Heart left ventricle (tissue), 13 donors: ENCODE results near the gene LCN9.

ENCODE experiments used
- CTCF ChIP-seq, 12 donors: fragments of 200-600 bp; sonication (generic) in 4 of 12; IDR thresholded peaks; one replicate each; pipeline versions ENCODE4 v1.5.0 to v1.8.0; 2018 to 2022; ENCODE audit warnings: antibody characterized with exemption in 12 of 12, mild to moderate bottlenecking in 5 of 12
- POLR2A ChIP-seq, 2 donors: fragments of 450-650 bp; IDR thresholded peaks; one replicate each; pipeline ENCODE4 v1.6.1; 2017; ENCODE audit warnings: antibody characterized with exemption in 2 of 2, mild to moderate bottlenecking in 2 of 2, moderate library complexity in 2 of 2
- donor health status: ischemic (EF 13 %, LVEDD 7.1; RV severe dilation, severe dysfunction).
- donor health status: DM: no; HTN: yes; CAD: no.
- donor health status: DM: no; HTN: no; CAD: no.
- donor health status: ischemic (EF 25% LVEDD 6.9; RV normal size, moderate dysfunction).
- donor health status: ischemic (EF 25% LVEDD 5.7; RV mildly dilated, moderate dysfunction).
- donor health status: ischemic (EF 35%, LVEDD 5.7; RV mildly dilated, moderate dysfunction).
- donor health status: nonischemic (EF 11% LVEDD 7.7; RV severe dilation, severe dysfunction).
- donor health status: DM: yes; HTN: yes; CAD: no.
- donor health status: PGD.
- donor health status: ischemic (EF 29% LVEDD 5.4; RV normal size, mild dysfunction).
- donor health status: nonischemic (EF 23%, LVEDD 6.1; RV moderate dilation, normal function).

- no peak for TF ChIP-seq CTCF (IDR thresholded peaks at IDR 0.05)
- no peak for TF ChIP-seq POLR2A (IDR thresholded peaks at IDR 0.05)
Measured at GRCh38 chr9:135712613-135713295, 49.6 kb downstream of the LCN9 start.
